HepG2 (cell line): ENCODE measurements around the gene SART1. TPM values are rescaled to one million over a fixed set of nuclear protein-coding genes. Genes with fewer than 3 reads are reported as not detected.

Experiments
- HNF4G ChIP-seq, 2 experiments: sonication (generic) in 1 of 2; formaldehyde crosslinking in 1 of 2; IDR thresholded peaks; 2 replicates each; pipeline versions ENCODE4 v1.4.0 to v1.6.1; 2011 to 2020; ENCODE audit warnings: borderline replicate concordance in 2 of 2, low read depth in 2 of 2, mild to moderate bottlenecking in 2 of 2, low read length in 1 of 2, missing genetic modification reagents in 1 of 2, moderate library complexity in 1 of 2
- KDM2A ChIP-seq: sonication (generic); formaldehyde crosslinking; IDR thresholded peaks from 2 replicates; pipeline ENCODE4 v1.4.0; 2020; ENCODE audit warnings: low read depth, missing genetic modification reagents, borderline replicate concordance
- KDM5A ChIP-seq: fragments of 200-600 bp; sonication (generic); IDR thresholded peaks from 2 replicates; pipeline ENCODE4 v1.7.0; 2018; ENCODE audit warnings: antibody characterized with exemption, mild to moderate bottlenecking, low read length, borderline replicate concordance
- PAX8 ChIP-seq: sonication (generic); formaldehyde crosslinking; IDR thresholded peaks from 2 replicates; pipeline ENCODE4 v1.8.0; 2022; ENCODE audit warnings: mild to moderate bottlenecking, missing genetic modification reagents, borderline replicate concordance
- PCBP1 ChIP-seq: fragments of 200-400 bp; formaldehyde crosslinking; IDR thresholded peaks from 2 replicates; pipeline ENCODE4 v1.6.1; 2017; ENCODE audit warnings: mild to moderate bottlenecking, low read depth, low read length, borderline replicate concordance
- RELA ChIP-seq: sonication (generic); formaldehyde crosslinking; IDR thresholded peaks from 2 replicates; pipeline ENCODE4 v1.4.0; 2020; ENCODE audit warnings: missing genetic modification reagents
- SIN3A ChIP-seq: IDR thresholded peaks from 2 replicates; pipeline ENCODE4 v1.6.1; 2011; ENCODE audit warnings: low read depth, mild to moderate bottlenecking, control low read depth, low read length, borderline replicate concordance
- SIX4 ChIP-seq: sonication (generic); formaldehyde crosslinking; IDR thresholded peaks from 2 replicates; pipeline ENCODE4 v1.4.0; 2020; ENCODE audit warnings: missing genetic modification reagents
- SP140L ChIP-seq: sonication (generic); formaldehyde crosslinking; IDR thresholded peaks from 2 replicates; pipeline ENCODE4 v1.4.0; 2020; ENCODE audit warnings: missing genetic modification reagents, borderline replicate concordance
- SPEN ChIP-seq: sonication (generic); formaldehyde crosslinking; IDR thresholded peaks from 2 replicates; pipeline ENCODE4 v1.5.1; 2020; ENCODE audit warnings: low read depth, mild to moderate bottlenecking, missing genetic modification reagents
- TEAD3 ChIP-seq: optimal IDR thresholded peaks from 2 replicates; pipeline ENCODE3; 2016; ENCODE audit warnings: borderline replicate concordance
- XRCC5 ChIP-seq: fragments of 200-400 bp; formaldehyde crosslinking; optimal IDR thresholded peaks from 2 replicates; pipeline ENCODE3; 2017; ENCODE audit warnings: mild to moderate bottlenecking, low read length
- ZBTB25 ChIP-seq: IDR thresholded peaks from 2 replicates; pipeline ENCODE4 v1.6.1; 2018; ENCODE audit warnings: missing genetic modification reagents
- ZFP36L1 ChIP-seq: sonication (generic); formaldehyde crosslinking; IDR thresholded peaks from 2 replicates; pipeline ENCODE4 v1.8.0; 2022; ENCODE audit warnings: mild to moderate bottlenecking, missing genetic modification reagents, moderate library complexity
- ZNF224 ChIP-seq: sonication (generic); formaldehyde crosslinking; IDR thresholded peaks from 2 replicates; pipeline ENCODE4 v1.5.0; 2020; ENCODE audit warnings: mild to moderate bottlenecking, missing genetic modification reagents
- ZNF614 ChIP-seq: IDR thresholded peaks from 2 replicates; pipeline ENCODE4 v1.6.1; 2018; ENCODE audit warnings: missing biosample characterization, missing genetic modification reagents, inconsistent platforms, borderline replicate concordance
- ZSCAN30 ChIP-seq: sonication (generic); formaldehyde crosslinking; IDR thresholded peaks from 2 replicates; pipeline ENCODE4 v1.5.0; 2020; ENCODE audit warnings: mild to moderate bottlenecking, missing genetic modification reagents
- polyA plus RNA-seq, 8 experiments: library from polyadenylated mRNA; depleted of rRNA in 3 of 8; stranded (reverse) in 7 of 8; unstranded in 1 of 8; fragments of >200 nt; fragmentation: Illumina TruSeq in 4 of 8; extraction: Trizol in 4 of 8; gene quantifications; 2 replicates each; pipeline versions ENCODE4 v1.2.1 to v1.2.3, GENCODE V29; 2011 to 2016; ENCODE audit warnings: low read depth in 4 of 8, missing spikeins in 1 of 8, mixed read lengths in 1 of 8; ENCODE audit not compliant: insufficient read depth in 1 of 8
- total RNA-seq, 5 experiments: library from RNA; depleted of rRNA; stranded (reverse); fragments of >200 nt; fragmentation: Illumina TruSeq; extraction: Trizol; gene quantifications; 2 replicates each; pipeline ENCODE4 v1.2.3, GENCODE V29; 2016; ENCODE audit warnings: low read depth in 1 of 5
- TF ChIP-seq, protein P1 (sequence below): sonication (generic); formaldehyde crosslinking; IDR thresholded peaks from 2 replicates; pipeline ENCODE4 v1.5.0; 2020; ENCODE audit warnings: mild to moderate bottlenecking, missing genetic modification reagents
- TF ChIP-seq, protein P2 (sequence below): sonication (generic); formaldehyde crosslinking; IDR thresholded peaks from 2 replicates; pipeline ENCODE4 v1.4.0; 2020; ENCODE audit warnings: missing genetic modification reagents, mild to moderate bottlenecking, borderline replicate concordance
- TF ChIP-seq, protein P3 (sequence below): sonication (generic); formaldehyde crosslinking; IDR thresholded peaks from 2 replicates; pipeline ENCODE4 v1.8.1; 2023; ENCODE audit warnings: mild to moderate bottlenecking, inconsistent platforms, moderate library complexity, missing genetic modification reagents, borderline replicate concordance

The SART1 gene
- total and polyA plus RNA-seq, 2 of the 13 experiments (the other 11 are each of a cell fraction or from before 2014, with no cell fraction given), result 11.3 to 22.5 TPM

DNA sequence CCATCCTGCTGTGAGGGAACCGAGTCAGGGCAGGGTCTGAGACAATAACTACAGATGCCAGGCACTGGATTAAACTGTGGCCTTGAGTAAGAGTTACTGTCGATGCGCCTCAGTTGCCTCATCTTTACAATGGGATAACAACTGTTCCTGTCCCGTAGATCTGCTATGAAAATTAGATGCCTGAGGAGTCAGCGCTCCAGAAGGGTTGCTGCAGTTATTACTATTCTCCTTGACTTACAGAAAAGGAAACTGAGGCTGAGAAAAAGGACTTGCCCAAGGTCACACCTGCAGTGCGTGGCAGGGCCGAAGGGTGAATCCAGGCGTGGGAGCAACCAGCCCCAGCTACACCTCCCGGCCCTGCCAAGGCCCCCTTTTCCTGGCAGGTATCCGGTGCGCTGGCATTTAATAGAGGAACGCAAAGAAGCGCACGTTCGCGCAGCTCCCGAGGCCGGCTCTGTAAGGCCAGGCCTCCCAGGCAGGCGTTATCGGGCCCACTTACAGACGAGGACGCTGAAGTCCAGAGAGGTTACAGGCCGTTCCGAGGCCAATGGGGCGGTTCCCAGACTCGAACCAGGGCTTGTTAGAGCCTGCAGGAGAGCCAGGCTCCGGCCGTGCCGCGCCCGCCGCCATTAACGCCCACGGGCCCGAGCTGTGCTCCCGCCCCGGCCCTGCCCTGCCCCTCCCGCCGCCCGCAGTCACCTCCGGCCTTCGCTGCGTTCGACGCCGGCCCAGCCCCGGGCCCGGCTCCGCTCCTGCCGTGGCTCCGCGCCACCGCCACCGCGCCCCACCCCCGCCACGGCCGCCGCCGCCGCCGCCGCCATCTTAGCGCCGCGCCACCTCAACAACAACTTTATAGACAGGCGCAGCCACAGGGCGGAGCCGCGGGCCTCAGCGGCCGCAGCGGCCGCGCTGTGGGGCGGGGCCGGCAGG lies 43.1 kb upstream of the SART1 start, which contains the start of gene C11orf68 (continued):
- TF ChIP-seq TEAD3 (CRISPR knock-in tag), result no peak
- no peak for TF ChIP-seq PAX8
- peak; percentile 10; the same call in 1 of the 2 replicates for TF ChIP-seq ZSCAN30 (CRISPR knock-in tag)
- TF ChIP-seq ZNF614 (CRISPR knock-in tag), result no peak
- TF ChIP-seq KDM2A, result peak; percentile 32
- TF ChIP-seq, protein P1, sequence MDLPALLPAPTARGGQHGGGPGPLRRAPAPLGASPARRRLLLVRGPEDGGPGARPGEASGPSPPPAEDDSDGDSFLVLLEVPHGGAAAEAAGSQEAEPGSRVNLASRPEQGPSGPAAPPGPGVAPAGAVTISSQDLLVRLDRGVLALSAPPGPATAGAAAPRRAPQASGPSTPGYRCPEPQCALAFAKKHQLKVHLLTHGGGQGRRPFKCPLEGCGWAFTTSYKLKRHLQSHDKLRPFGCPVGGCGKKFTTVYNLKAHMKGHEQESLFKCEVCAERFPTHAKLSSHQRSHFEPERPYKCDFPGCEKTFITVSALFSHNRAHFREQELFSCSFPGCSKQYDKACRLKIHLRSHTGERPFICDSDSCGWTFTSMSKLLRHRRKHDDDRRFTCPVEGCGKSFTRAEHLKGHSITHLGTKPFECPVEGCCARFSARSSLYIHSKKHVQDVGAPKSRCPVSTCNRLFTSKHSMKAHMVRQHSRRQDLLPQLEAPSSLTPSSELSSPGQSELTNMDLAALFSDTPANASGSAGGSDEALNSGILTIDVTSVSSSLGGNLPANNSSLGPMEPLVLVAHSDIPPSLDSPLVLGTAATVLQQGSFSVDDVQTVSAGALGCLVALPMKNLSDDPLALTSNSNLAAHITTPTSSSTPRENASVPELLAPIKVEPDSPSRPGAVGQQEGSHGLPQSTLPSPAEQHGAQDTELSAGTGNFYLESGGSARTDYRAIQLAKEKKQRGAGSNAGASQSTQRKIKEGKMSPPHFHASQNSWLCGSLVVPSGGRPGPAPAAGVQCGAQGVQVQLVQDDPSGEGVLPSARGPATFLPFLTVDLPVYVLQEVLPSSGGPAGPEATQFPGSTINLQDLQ (CRISPR knock-in tag), result no peak
- no peak for TF ChIP-seq HNF4G (IDR thresholded peaks at IDR 0.05; ENCODE audit: borderline replicate concordance, low read depth, low read length)
- TF ChIP-seq HNF4G (CRISPR knock-in tag; IDR thresholded peaks at IDR 0.05; ENCODE audit: borderline replicate concordance, low read depth), result no peak
- TF ChIP-seq KDM5A, result peak; percentile 36; the same call in 1 of the 2 replicates
- TF ChIP-seq ZBTB25 (CRISPR knock-in tag), result no peak
- no peak for TF ChIP-seq PCBP1
- TF ChIP-seq ZNF224 (CRISPR knock-in tag), result no peak; the same call in 1 of the 2 replicates
- TF ChIP-seq SIN3A, result no peak
- TF ChIP-seq, protein P2, sequence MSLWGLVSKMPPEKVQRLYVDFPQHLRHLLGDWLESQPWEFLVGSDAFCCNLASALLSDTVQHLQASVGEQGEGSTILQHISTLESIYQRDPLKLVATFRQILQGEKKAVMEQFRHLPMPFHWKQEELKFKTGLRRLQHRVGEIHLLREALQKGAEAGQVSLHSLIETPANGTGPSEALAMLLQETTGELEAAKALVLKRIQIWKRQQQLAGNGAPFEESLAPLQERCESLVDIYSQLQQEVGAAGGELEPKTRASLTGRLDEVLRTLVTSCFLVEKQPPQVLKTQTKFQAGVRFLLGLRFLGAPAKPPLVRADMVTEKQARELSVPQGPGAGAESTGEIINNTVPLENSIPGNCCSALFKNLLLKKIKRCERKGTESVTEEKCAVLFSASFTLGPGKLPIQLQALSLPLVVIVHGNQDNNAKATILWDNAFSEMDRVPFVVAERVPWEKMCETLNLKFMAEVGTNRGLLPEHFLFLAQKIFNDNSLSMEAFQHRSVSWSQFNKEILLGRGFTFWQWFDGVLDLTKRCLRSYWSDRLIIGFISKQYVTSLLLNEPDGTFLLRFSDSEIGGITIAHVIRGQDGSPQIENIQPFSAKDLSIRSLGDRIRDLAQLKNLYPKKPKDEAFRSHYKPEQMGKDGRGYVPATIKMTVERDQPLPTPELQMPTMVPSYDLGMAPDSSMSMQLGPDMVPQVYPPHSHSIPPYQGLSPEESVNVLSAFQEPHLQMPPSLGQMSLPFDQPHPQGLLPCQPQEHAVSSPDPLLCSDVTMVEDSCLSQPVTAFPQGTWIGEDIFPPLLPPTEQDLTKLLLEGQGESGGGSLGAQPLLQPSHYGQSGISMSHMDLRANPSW (CRISPR knock-in tag), result no peak
- 0 out of 2 replicates have a peak, but pooled peaks have one; percentile 5 for TF ChIP-seq SPEN
- TF ChIP-seq ZFP36L1 (CRISPR knock-in tag), result no peak
- TF ChIP-seq, protein P3, sequence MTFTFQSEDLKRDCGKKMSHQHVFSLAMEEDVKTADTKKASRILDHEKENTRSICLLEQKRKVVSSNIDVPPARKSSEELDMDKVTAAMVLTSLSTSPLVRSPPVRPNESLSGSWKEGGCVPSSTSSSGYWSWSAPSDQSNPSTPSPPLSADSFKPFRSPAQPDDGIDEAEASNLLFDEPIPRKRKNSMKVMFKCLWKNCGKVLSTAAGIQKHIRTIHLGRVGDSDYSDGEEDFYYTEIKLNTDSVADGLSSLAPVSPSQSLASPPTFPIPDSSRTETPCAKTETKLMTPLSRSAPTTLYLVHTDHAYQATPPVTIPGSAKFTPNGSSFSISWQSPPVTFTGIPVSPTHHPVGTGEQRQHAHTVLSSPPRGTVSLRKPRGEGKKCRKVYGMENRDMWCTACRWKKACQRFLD (CRISPR knock-in tag), result no peak
- no peak for TF ChIP-seq SP140L (CRISPR knock-in tag)
- no peak for TF ChIP-seq XRCC5
- no peak for TF ChIP-seq RELA (CRISPR knock-in tag)
- no peak for TF ChIP-seq SIX4 (CRISPR knock-in tag)
